ENCODE measurements around the gene KIAA0513. TPM values are rescaled to one million over a fixed set of nuclear protein-coding genes. Genes with fewer than 3 reads are reported as not detected.

The KIAA0513 gene
- total RNA-seq, 1 experiment from 2014 or later = 2.9 TPM

GRCh38 chr16:85075236-85075924 is 47.8 kb downstream of the KIAA0513 start:
- DNase-seq (ENCODE audit: low spot score) = no peak
- H3K27me3 ChIP-seq (replicated peaks; ENCODE audit: insufficient read depth, low read depth, low read length, poor library complexity) = no peaks in the 10 kb centered on the region
- H3K36me3 ChIP-seq (ENCODE audit: insufficient read depth, low read length, poor library complexity, severe bottlenecking) = no peaks in the 10 kb centered on the region
- no peak overlapping the region for H3K27ac ChIP-seq (ENCODE audit: low read depth, low read length, poor library complexity, severe bottlenecking)
- no peaks in the 10 kb centered on the region for H3K9me3 ChIP-seq (ENCODE audit: low read depth, low read length, poor library complexity, severe bottlenecking)
- no TSS peak for BruUV-seq (replicated peaks)
- no peak for TF ChIP-seq EZH2 (IDR thresholded peaks at IDR 0.05; ENCODE audit: borderline replicate concordance, low read depth, low read length, poor library complexity, severe bottlenecking)
- no peak for TF ChIP-seq CTCF (conservative IDR thresholded peaks at IDR 0.05; ENCODE audit: low read depth, low read length)
- H3K4me3 ChIP-seq (ENCODE audit: low read depth, low read length, poor library complexity, severe bottlenecking) = no peak overlapping the region
- intact Hi-C loops (cut with micrococcal nuclease; ENCODE audit: unreplicated experiment) = no loop called here
- H3K4me1 ChIP-seq (ENCODE audit: insufficient read depth, low read length, poor library complexity, severe bottlenecking) = no peaks in the 10 kb centered on the region
- POLR2A ChIA-PET (ENCODE audit: low non-redundant PET) = interaction anchor here (0.6 kb wide), 1 partner anchor 564 kb away, joined by 5 read pairs; no protein-coding TSS in a partner anchor
- CTCF ChIA-PET = no interaction called here

GRCh38 chr16:85077039-85077438 is 49.4 kb downstream of the KIAA0513 start:
- POLR2A ChIA-PET (ENCODE audit: low non-redundant PET) = no interaction called here
- CTCF ChIA-PET = interaction anchor here (0.9 kb wide), 1 partner anchor 9 kb away, joined by 4 read pairs; no protein-coding TSS in a partner anchor
- no TSS peak for BruUV-seq (replicated peaks)

GRCh38 chr16:85077576-85078125 is 50.1 kb downstream of the KIAA0513 start:
- DNase-seq (ENCODE audit: low spot score) = no peak
- H3K9me3 ChIP-seq (ENCODE audit: low read depth, low read length, poor library complexity, severe bottlenecking) = no peaks in the 10 kb centered on the region
- CTCF ChIA-PET = interaction anchor here (0.9 kb wide), 1 partner anchor 9 kb away, joined by 4 read pairs; no protein-coding TSS in a partner anchor
- no peaks in the 10 kb centered on the region for H3K27me3 ChIP-seq (replicated peaks; ENCODE audit: insufficient read depth, low read depth, low read length, poor library complexity)
- TF ChIP-seq EZH2 (IDR thresholded peaks at IDR 0.05; ENCODE audit: borderline replicate concordance, low read depth, low read length, poor library complexity, severe bottlenecking) (no peak), CTCF (conservative IDR thresholded peaks at IDR 0.05; ENCODE audit: low read depth, low read length) (no peak)
- H3K4me1 ChIP-seq (ENCODE audit: insufficient read depth, low read length, poor library complexity, severe bottlenecking) = no peaks in the 10 kb centered on the region
- intact Hi-C loops (cut with micrococcal nuclease; ENCODE audit: unreplicated experiment) = no loop called here
- no peak overlapping the region for H3K4me3 ChIP-seq (ENCODE audit: low read depth, low read length, poor library complexity, severe bottlenecking)
- POLR2A ChIA-PET (ENCODE audit: low non-redundant PET) = no interaction called here
- H3K27ac ChIP-seq (ENCODE audit: low read depth, low read length, poor library complexity, severe bottlenecking) = no peak overlapping the region
- BruUV-seq (replicated peaks) = no TSS peak
- H3K36me3 ChIP-seq (ENCODE audit: insufficient read depth, low read length, poor library complexity, severe bottlenecking) = no peaks in the 10 kb centered on the region

More at GRCh38 chr16:85077039-85077438, 49.4 kb downstream of the KIAA0513 start:
- TF ChIP-seq CTCF (conservative IDR thresholded peaks at IDR 0.05; ENCODE audit: low read depth, low read length) (no peak), EZH2 (IDR thresholded peaks at IDR 0.05; ENCODE audit: borderline replicate concordance, low read depth, low read length, poor library complexity, severe bottlenecking) (no peak)
- Histone ChIP-seq H3K27me3 (replicated peaks; ENCODE audit: insufficient read depth, low read depth, low read length, poor library complexity) (no peaks in the 10 kb centered on the region), H3K4me3 (ENCODE audit: low read depth, low read length, poor library complexity, severe bottlenecking) (no peak overlapping the region), H3K4me1 (ENCODE audit: insufficient read depth, low read length, poor library complexity, severe bottlenecking) (no peaks in the 10 kb centered on the region), H3K27ac (ENCODE audit: low read depth, low read length, poor library complexity, severe bottlenecking) (no peak overlapping the region), H3K36me3 (ENCODE audit: insufficient read depth, low read length, poor library complexity, severe bottlenecking) (no peaks in the 10 kb centered on the region), H3K9me3 (ENCODE audit: low read depth, low read length, poor library complexity, severe bottlenecking) (no peaks in the 10 kb centered on the region)
- intact Hi-C loops (cut with micrococcal nuclease; ENCODE audit: unreplicated experiment) = no loop called here
- no peak for DNase-seq (ENCODE audit: low spot score)
